Right lobe of liver (tissue), 6 donors: ENCODE measurements around the gene PRSS27. TPM values are rescaled to one million over a fixed set of nuclear protein-coding genes. Genes with fewer than 3 reads are reported as not detected.

Experiments
- ATAC-seq, 4 donors: fragments of 200-7000 bp; cut with Tn5 transposase; one replicate each; pipeline ENCODE4 v1.9.1; 2020; ENCODE audit warnings: mild to moderate bottlenecking in 4 of 4, moderate library complexity in 4 of 4
- DNase-seq, 3 donors: peaks; one replicate each; pipeline ENCODE4 v3.0.0-alpha.2; 2020
- H3K27ac ChIP-seq, 3 donors: fragments of 200-600 bp; one replicate each; pipeline ENCODE4 v1.8.0; 2022
- H3K27me3 ChIP-seq, 2 donors: fragments of 200-600 bp; one replicate each; pipeline ENCODE4 v1.8.0; 2022
- H3K36me3 ChIP-seq, 4 donors: fragments of 200-600 bp; sonication (generic) in 1 of 4; one replicate each; pipeline versions ENCODE4 v1.5.1 to v1.8.0; 2017 to 2022; ENCODE audit warnings: control low read depth in 1 of 4
- H3K4me1 ChIP-seq, 4 donors: fragments of 200-600 bp; sonication (generic) in 1 of 4; one replicate each; pipeline versions ENCODE4 v1.5.1 to v1.8.0; 2017 to 2022; ENCODE audit warnings: control low read depth in 1 of 4
- H3K4me3 ChIP-seq, 3 donors: fragments of 200-600 bp; one replicate each; pipeline ENCODE4 v1.8.0; 2022
- H3K9me3 ChIP-seq, 4 donors: fragments of 200-600 bp; sonication (generic) in 1 of 4; one replicate each; pipeline versions ENCODE4 v1.5.1 to v1.8.0; 2017 to 2022; ENCODE audit warnings: control low read depth in 1 of 4
- CTCF ChIP-seq, 4 donors: fragments of 200-600 bp in 3 of 4; fragments of 450-650 bp in 1 of 4; IDR thresholded peaks; one replicate each; pipeline versions ENCODE4 v1.5.1 to v1.8.0; 2016 to 2022; ENCODE audit warnings: antibody characterized with exemption in 4 of 4, mild to moderate bottlenecking in 2 of 4
- POLR2A ChIP-seq: fragments of 450-650 bp; IDR thresholded peaks from one replicate; pipeline ENCODE4 v1.6.1; 2017; ENCODE audit warnings: antibody characterized with exemption, mild to moderate bottlenecking
- WGBS: methylation state at CpG from one replicate; pipeline ENCODE4 v1.1.6; 2018; ENCODE audit warnings: low coverage, low lambda C conversion rate; ENCODE audit not compliant: insufficient coverage; ENCODE audit errors: missing lambda C conversion rate; 5-methylcytosine and 5-hydroxymethylcytosine counted together
- intact Hi-C, 2 donors: fragments of 100-400 bp; cut with DNase I; formaldehyde crosslinking; loops; one replicate each; pipeline versions ENCODE4 v1.11.2 to v1.14.1; 2022
- total RNA-seq, 6 experiments: library from RNA; depleted of rRNA in 2 of 6; stranded (reverse); fragments of >200 nt in 2 of 6; fragmentation: NEBNext Ultra II Directional in 3 of 6; extraction: Animal tissue kit (Norgen Biotek cat#: 25700) in 3 of 6; gene quantifications; one replicate each; pipeline versions ENCODE4 v1.1.0 to v1.2.4, GENCODE V29; 2016 to 2023
- donor health status: DM: no; HTN: yes; CAD: no.
- donor health status: DM: no; HTN: no; CAD: no.
- donor health status: DM: no; HTN: no; CAD: no.
- donor health status: DM: no; HTN: yes; CAD: no.
- donor health status: DM: no; HTN: yes; CAD: no.

The PRSS27 gene
- total RNA-seq, 6 experiments from 2014 or later = 0.13 to 0.98 (median 0.49) TPM; not detected in 2

- intact Hi-C loops = no loop called here
- peaks cover 0 to 8% (median 3%) of the 10 kb centered on the region in 4 donors for H3K4me1 ChIP-seq
- TF ChIP-seq CTCF (IDR thresholded peaks at IDR 0.05) (no peak), POLR2A (no peak)
- H3K4me3 ChIP-seq = no peak overlapping the region
- 100% methylated on average over 6 of the region's 14 CpGs for WGBS
- H3K27ac ChIP-seq = no peak overlapping the region
- H3K36me3 ChIP-seq = peaks cover 0 to 25% (median 8%) of the 10 kb centered on the region in 4 donors
- H3K27me3 ChIP-seq = no peaks in the 10 kb centered on the region
- DNase-seq = no peak
- H3K9me3 ChIP-seq = no peaks in the 10 kb centered on the region
- no peak for ATAC-seq
Measured at GRCh38 chr16:2708290-2708639, 11.8 kb downstream of the PRSS27 start.

GRCh38 chr16:2707368-2708289 lies 12.4 kb downstream of the PRSS27 start:
- DNase-seq = peak in 1 of 3 donors; percentile 11
- intact Hi-C loops = no loop called here
- ATAC-seq = no peak
- Histone ChIP-seq H3K4me1 (peaks cover 0 to 14% (median 6%) of the 10 kb centered on the region in 4 donors), H3K36me3 (peaks cover 0 to 25% (median 8%) of the 10 kb centered on the region in 4 donors), H3K27me3 (no peaks in the 10 kb centered on the region), H3K27ac (no peak overlapping the region), H3K9me3 (no peaks in the 10 kb centered on the region), H3K4me3 (no peak overlapping the region)
- TF ChIP-seq CTCF (IDR thresholded peaks at IDR 0.05) (no peak), POLR2A (no peak)
- 88% methylated on average over 23 of the region's 51 CpGs for WGBS

GRCh38 chr16:2706611-2707311 lies 13.3 kb downstream of the PRSS27 start:
- 80% methylated on average over 1 of the region's 22 CpGs for WGBS
- intact Hi-C loops = no loop called here
- DNase-seq (peak in 1 of 3 donors; percentile 15), ATAC-seq (no peak)
- Histone ChIP-seq H3K9me3 (no peaks in the 10 kb centered on the region), H3K4me3 (no peak overlapping the region), H3K27ac (no peak overlapping the region), H3K36me3 (peaks cover 0 to 31% (median 11%) of the 10 kb centered on the region in 4 donors), H3K4me1 (peaks cover 0 to 15% (median 7%) of the 10 kb centered on the region in 4 donors), H3K27me3 (no peaks in the 10 kb centered on the region)
- TF ChIP-seq POLR2A (no peak), CTCF (IDR thresholded peaks at IDR 0.05) (no peak)

GRCh38 chr16:2706085-2706484 lies 13.9 kb downstream of the PRSS27 start:
- Histone ChIP-seq H3K4me1 (peaks cover 0 to 15% (median 7%) of the 10 kb centered on the region in 4 donors), H3K27me3 (no peaks in the 10 kb centered on the region), H3K9me3 (no peaks in the 10 kb centered on the region), H3K4me3 (no peak overlapping the region), H3K27ac (no peak overlapping the region), H3K36me3 (peaks cover 0 to 31% (median 13%) of the 10 kb centered on the region in 4 donors)
- intact Hi-C loops = no loop called here
- TF ChIP-seq CTCF (IDR thresholded peaks at IDR 0.05) (no peak), POLR2A (no peak)
- DNase-seq (peak in 1 of 3 donors; percentile 13), ATAC-seq (no peak)
- WGBS = no CpG with 5 or more reads among the region's 17 CpGs
